GM21515 (cell line): ENCODE data around the gene GRIK1.

Experiments used
- ATAC-seq: cut with Tn5 transposase; IDR thresholded peaks from one replicate; pipeline ENCODE4 v1.9.1; 2021; ENCODE audit not compliant: unreplicated experiment

Gene GRIK1

DNA sequence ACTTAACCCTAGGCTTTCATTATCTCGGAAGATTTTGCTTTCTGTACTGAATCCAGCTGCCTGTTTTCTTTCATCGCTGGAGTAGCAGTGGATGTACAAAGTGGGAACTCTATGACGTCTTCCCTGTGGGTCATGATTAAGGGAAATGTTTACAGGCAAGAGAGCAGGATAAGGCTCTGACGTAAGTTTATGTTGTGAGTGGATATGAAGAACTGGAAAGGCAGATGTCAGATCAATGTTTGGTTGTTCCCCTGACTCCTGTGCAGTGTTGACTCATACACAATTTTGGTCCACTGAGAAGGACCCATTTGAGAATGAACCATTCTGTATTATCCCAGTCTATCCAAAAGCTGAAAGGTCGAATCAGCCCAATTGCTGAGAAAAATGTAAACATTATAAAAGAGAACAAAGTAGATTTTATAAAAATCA is 292.4 kb downstream of the GRIK1 start:
- ATAC-seq = no peak

- no peak for ATAC-seq
These were observed 293.9 kb downstream of the GRIK1 start for GRCh38 chr21:29645666-29646553.

GRCh38 chr21:29643289-29643688 is 296.5 kb downstream of the GRIK1 start:
- no peak for ATAC-seq

DNA sequence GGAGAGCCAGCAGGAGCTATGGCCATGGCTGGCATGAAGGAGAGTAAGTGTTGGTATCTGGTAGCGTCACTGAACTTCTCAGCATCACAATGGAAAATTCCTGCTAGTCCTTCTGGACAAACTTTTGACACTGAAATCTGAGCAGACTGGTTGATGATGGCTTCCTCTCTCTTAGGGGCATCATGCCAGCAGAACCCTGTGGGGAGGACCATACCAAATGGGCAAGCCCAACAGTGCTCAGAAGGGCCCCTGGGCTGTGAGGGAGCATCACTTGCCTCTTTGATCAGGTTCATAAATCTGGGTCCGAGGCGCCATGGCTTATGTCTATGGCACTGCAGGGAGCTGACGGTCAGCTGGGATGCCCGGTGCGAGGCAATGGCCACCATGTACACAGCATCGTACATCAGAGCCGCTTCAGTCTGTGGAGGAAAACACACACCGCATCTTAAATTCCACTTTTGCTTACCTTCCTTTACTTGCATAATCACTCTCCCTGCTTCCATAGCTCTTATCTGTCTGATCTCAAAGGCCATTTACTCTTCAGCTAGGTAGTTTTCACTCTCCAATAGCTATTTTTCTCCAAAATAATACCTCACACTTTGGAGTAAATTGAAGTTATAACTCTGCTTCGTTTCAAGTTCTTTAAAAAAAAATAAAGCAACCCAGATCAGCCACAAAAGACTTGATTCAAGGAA is 297.1 kb downstream of the GRIK1 start:
- ATAC-seq = no peak

GRCh38 chr21:29641635-29642550 is 297.9 kb downstream of the GRIK1 start:
- no peak for ATAC-seq

DNA sequence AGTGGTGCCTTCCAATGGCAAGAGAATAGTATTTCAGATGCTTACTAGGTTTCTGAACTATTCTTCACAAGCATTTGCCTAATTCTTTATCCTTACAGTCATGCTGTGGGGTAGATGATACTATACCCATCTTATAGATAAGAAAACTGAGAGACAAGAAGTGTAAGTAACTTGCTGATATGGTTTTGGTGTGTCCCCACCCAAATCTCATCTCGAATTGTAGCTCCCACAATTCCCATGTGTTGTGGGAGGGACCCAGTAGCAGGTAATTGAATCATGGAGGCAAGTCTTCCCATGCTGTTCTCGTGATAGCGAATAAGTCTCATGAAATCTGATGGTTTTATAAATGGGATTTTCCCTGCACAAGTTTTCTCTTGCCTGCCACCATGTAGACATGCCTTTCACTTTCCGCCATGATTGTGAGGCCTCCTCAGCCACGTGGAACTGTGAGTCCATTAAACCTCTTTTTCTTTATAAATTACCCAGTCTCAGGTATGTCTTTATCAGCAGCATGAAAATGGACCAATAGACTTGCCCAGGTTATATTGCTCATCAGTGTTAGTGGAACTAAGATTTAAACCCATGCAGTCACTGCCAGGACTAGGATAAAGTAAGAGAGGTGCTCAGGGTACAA is 298.7 kb downstream of the GRIK1 start:
- ATAC-seq = no peak

- ATAC-seq = peak; percentile 67
These were observed 299.7 kb downstream of the GRIK1 start for GRCh38 chr21:29640080-29640508.

DNA sequence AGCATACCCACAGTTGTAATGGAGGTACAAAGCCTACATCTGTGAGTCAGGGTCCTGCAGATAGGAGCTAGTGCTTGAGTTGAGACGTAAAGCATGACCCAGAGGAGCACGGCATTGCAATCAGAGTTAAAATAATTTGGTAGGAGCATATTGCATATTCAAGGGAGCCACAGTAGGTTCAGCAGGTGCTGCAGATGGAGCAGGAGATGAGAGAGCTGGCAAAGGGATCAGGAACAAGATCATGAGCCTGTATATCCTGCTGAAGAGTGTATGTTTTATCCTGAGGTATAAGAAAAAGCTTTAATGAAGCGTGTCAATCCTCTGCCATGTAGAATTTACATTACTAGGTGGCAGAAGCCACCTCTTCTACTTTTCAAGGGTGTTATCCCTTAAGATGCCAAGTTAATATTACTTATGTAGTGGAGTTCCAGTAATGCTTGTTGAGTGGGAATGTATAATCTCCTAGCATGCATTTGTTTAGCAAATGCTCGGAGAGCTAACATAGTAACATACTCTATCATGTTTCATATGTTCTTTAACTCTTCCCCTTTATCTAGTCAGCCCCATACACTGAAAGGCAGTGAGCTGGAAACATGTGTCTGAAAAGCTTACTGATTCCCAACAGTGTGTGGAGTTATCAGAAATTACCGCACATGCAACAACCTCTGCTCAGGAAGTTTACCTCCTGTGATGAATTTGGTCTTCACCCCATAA is 300.3 kb downstream of the GRIK1 start:
- peak; percentile 28 for ATAC-seq

GRCh38 chr21:29638761-29639327 is 301.0 kb downstream of the GRIK1 start:
- no peak for ATAC-seq

GRCh38 chr21:29638138-29638537 is 301.7 kb downstream of the GRIK1 start:
- peak; percentile 43 for ATAC-seq

GRCh38 chr21:29637553-29637952 is 302.2 kb downstream of the GRIK1 start:
- ATAC-seq = no peak

DNA sequence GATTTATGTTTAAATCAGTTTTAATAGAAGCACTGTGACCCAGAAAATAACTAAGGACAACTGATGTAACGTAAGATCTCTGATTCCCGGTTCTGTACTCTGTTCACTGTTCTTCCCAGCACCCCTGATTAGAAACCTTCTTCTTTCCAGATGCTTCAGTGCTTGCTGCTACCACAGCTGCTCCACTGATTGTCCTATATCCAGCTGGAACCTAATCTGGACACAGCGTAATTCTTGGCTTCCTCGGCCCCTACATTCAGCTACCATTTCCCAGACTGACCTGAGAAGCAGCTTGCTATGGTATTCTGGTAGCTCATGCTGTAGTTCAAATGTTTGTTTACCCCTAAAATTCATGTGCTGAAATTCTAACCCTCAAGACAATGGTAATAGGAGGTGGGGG is 302.7 kb downstream of the GRIK1 start:
- ATAC-seq = no peak

DNA sequence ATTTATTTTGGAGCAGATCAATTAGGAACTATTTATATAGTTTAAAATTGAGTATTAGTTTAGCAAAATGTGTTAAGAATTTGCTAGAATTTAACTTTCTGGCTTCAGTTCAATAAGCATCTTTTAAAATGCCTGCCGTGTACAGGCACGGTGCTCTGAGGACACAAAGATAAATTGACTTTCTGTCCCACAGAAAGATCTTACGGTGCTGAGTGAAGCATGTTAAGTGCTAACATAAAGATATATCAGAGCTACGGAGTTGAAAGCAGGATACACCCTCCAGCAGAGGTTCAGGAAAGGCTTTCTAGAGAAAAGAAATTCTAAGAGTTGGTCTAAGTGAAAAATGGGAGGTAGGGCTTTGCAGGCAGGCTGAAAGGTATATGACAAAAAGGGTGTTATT is 305.4 kb downstream of the GRIK1 start:
- no peak for ATAC-seq

GRCh38 chr21:29633756-29634155 is 306.0 kb downstream of the GRIK1 start:
- no peak for ATAC-seq

- no peak for ATAC-seq
These were observed 309.4 kb downstream of the GRIK1 start for GRCh38 chr21:29630441-29630840.

GRCh38 chr21:29627905-29628304 is 311.9 kb downstream of the GRIK1 start:
- no peak for ATAC-seq

DNA sequence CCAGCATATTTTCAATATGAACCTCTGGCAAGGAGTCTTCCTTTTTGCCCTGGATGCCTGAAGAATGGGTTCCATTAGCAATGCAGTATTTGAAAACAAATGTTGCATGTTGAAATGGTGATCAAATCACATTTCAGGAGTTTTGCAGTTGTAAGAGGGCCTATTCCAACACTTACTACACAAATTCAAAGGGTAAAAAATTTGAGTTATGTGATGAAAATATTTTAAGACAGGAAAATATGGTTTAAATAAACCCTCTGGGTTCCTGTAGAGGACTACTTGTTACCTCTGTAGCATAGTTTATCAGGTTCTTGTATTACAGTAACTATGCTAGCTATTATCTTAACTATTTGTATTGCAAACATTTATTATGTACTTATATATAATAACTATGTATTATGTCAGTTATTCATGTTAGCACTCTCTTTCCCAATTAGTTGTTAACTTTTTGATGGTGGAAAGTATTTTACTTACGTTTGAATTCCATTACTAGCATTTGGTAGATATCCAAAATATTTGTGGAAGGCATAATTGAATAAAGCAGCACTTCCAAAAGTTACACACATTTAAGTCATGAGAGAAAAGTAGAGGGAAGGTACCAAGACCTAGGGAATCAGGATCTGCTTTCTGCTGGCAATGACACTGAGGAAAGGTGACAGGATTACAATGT is 312.9 kb downstream of the GRIK1 start:
- no peak for ATAC-seq

- ATAC-seq = no peak
These were observed 313.8 kb downstream of the GRIK1 start for GRCh38 chr21:29625990-29626389.

GRCh38 chr21:29624776-29625175 is 315.0 kb downstream of the GRIK1 start:
- no peak for ATAC-seq
